HG03354 (cell line): Measurements from ENCODE around the gene CCNJ.
A peak's percentile ranks its signal among the peaks of the same experiment; 100 is the strongest.

Experiments used
- ATAC-seq: cut with Tn5 transposase; IDR thresholded peaks from one replicate; pipeline ENCODE4 v1.9.1; 2021; ENCODE audit warnings: mild to moderate bottlenecking; ENCODE audit not compliant: unreplicated experiment, poor library complexity, severe bottlenecking

CCNJ gene

GRCh38 chr10:96049340-96049739 is 6.0 kb downstream of the CCNJ start:
- ATAC-seq, result no peak

DNA sequence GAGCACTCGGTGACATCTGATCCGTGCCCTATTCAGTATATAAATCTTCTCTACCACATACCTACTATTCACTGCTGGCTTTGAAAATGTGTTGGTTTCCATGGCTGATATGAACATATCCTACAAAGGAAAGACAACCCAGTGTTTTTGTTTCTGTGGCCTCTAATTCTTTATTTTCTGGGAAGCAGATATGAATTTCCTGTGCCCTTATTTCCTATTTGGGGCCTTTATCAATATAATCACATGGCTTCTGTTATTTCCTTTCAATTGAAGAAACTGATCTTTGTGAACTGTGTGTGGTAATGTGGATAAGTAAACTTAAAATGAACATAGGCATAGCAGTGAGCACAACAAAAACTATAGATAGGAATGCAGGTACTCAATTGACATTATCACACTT is 10.6 kb downstream of the CCNJ start:
- ATAC-seq, result no peak

GRCh38 chr10:96056787-96057186 is 13.4 kb downstream of the CCNJ start:
- no peak for ATAC-seq

DNA sequence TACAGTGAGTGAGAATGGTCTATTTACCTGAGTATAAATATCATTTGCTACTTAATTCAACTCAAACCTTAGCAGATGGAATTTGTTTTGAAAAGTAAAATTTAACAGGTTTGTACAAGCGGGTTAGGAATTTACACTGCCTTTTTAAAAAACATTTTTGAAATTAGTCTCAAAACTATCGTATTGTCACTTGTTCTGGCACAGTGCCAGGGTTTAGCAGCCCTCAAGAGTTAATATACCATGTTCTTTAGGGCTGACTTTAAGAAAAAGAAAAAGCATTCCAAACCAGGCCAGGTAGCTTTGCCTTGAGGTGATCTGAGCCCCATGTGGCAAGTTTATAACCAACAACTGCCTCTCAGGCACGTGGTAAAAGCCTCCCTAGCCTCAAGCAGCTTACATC is 17.8 kb downstream of the CCNJ start:
- ATAC-seq, result no peak

- ATAC-seq, result no peak
These were observed 29.3 kb downstream of the CCNJ start for GRCh38 chr10:96072674-96073073.

GRCh38 chr10:96073722-96074121 is 30.3 kb downstream of the CCNJ start:
- ATAC-seq, result no peak

GRCh38 chr10:96074776-96075175 is 31.4 kb downstream of the CCNJ start:
- ATAC-seq, result no peak

DNA sequence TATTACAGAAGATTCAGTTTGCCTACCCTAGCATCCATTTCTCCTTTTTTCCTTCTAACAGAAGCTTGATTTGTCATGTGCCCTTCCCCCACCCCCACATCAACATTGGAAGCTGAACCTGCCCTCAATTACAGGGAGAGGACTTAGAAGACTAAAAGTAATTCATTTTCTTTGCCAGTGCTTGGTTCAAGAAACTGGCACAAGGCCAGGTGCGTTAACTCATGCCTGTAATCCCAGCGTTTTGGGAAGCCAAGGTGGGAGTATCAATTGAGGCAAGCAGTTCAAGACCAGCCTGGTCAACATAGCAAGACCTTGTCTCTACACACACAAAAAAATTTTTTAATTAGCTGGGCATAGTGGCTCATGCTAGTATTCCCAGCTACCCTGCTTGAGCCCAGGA is 32.6 kb downstream of the CCNJ start:
- ATAC-seq, result no peak

- no peak for ATAC-seq
These were observed 33.8 kb downstream of the CCNJ start for GRCh38 chr10:96077156-96077555.

DNA sequence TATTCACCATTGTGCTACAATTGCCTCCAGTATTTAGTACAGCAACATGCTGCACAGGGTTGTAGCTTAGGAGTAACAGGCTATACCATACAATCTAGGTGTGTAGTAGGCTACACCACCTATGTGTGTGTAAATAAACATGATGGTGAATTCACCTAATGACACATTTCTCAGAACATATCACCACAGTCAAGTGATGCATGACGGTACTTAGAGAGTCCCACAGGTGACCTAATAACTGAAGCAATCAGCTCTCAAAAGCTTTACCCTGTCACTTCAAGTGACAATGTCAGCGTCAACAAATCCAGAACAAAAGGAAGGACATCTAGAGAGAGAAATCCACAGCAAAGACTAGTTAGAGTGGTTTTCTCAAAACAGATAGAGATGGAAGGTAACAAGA is 38.8 kb downstream of the CCNJ start:
- ATAC-seq, result no peak

DNA sequence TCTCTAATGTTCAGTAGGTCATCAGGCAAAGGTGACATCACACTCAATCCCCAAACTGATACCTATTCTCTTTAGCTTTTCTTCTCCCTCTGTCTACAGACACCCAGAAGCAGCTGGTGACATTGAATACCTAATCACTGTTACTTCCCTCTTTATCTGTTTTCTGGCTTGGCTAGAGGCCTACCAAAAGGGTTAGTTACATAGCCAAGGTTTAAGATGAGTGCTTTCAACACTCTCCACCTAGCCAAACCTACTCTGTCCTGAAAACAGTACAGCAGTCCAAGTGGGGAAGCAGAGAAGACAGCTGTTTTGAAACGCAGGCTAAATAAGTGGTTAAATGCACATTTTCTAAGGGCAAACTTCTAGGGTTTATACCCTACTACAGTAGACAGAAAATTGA is 39.4 kb downstream of the CCNJ start:
- no peak for ATAC-seq

- ATAC-seq, result no peak
These were observed 45.7 kb downstream of the CCNJ start for GRCh38 chr10:96089116-96089515.

GRCh38 chr10:96089670-96090462 is 46.5 kb downstream of the CCNJ start:
- peak; percentile 91 for ATAC-seq

DNA sequence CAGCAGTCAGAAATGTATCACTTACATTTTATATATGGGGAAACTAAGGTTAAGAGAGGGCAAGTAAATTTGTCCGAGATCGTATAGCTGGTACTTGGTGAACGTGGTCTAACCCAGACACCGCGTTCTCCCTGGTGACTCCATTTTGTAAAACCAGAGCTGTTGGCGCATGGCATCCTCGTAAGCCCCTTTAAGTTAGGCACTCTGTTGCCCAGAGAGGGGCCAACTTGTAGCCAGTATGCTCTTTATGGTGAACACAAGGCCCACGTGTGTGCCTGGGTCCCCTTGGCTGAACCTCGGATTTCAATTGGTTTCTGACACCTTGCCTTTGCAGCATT is 47.0 kb downstream of the CCNJ start:
- no peak for ATAC-seq

DNA sequence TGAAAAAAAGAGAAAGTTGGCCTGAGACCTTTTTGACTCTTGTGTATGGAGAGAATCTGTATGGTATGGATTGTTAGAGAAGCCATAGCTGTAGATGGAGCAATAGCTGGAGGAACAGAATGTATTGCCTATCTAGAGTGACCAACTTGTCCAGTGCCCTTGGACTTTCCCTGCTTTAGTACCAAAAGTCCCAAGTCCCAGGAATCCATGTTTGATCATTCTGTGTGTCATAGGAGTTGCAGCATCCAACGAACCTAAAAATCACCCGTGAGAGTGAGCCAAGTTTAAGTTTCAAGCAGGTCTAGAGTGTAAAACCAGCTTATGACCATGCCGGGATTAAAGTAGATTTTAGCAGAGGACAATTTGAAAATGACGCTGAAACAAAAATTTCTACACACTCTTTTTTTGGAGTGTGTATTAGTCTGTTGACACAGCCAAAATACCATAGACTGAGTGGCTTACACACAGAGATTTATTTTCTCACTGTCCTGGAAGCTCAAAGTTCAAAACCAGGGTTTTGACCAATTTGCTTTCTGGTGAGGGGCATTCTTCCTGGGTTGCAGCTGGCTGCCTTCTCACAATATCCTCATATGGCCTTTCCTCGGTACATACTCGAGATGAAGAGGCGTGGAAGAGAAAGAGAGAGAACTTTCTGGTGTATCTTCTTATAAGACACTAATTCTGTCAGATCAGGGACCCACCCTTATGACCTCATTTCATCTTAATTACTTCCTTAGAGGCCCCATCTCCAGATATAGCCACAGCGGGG is 49.8 kb downstream of the CCNJ start:
- ATAC-seq, result no peak

DNA sequence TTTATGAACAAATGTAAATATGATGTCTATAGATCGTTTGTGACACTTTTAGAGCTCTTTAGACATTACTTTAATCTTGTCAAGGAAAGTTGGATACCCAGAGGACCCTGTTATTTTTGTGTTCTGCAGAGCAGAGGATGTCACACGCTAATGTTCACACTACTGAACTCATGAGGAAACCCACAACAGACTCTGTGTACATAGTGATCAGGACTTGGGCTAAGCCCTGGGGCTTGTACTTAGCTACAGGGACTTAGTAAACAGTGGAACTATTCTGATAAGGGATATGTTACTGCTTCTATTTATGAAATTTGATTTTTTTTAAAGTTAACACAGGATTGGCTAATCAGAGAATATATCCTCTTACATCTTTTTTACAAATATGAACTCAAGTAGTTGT is 50.6 kb downstream of the CCNJ start:
- no peak for ATAC-seq

- ATAC-seq, result no peak
These were observed 53.6 kb downstream of the CCNJ start for GRCh38 chr10:96096958-96097357.

DNA sequence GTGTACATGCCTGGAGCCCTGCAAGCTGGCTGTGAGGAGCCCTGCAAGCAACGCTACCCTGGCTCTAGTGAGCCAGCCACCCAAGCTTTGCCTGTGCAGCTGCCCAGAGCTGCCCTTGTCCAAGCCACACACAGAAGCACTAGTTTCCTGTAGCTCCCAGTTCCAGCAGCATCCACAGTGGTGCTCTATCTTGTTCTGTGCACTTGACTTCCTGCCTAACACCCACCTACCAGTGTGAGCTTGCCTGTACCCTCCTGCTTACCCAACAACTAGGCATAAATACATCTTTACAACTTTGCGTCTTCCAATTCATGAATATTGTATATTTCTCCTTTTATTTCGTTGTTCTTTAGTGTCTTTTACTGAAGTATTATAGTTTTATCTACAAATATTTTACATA is 54.5 kb downstream of the CCNJ start:
- ATAC-seq, result no peak

- no peak for ATAC-seq
These were observed 64.2 kb downstream of the CCNJ start for GRCh38 chr10:96107623-96108038.
